Mesothelial cell of epicardium (in vitro differentiated cells): ENCODE results near the gene VAV3. TPM values are rescaled to one million over a fixed set of nuclear protein-coding genes. Genes with fewer than 3 reads are reported as not detected.
"Not testable (repeated sequence)": the region's sequence is repeated elsewhere in the genome, so short reads cannot be mapped to it uniquely, and the experiment has no call there.

Source experiments
- DNase-seq, 2 experiments: peaks; one replicate each; pipeline ENCODE4 v3.0.0; 2021; ENCODE audit warnings: low spot score in 2 of 2; ENCODE audit not compliant: unreplicated experiment in 2 of 2
- H3K27ac Mint-ChIP-seq: 2 replicates; pipeline ENCODE4 v1.8.0; 2021; ENCODE audit warnings: mixed read lengths
- H3K27me3 Mint-ChIP-seq: 2 replicates; pipeline ENCODE4 v1.8.0; 2021; ENCODE audit warnings: low read depth, mixed read lengths
- H3K36me3 Mint-ChIP-seq: 2 replicates; pipeline ENCODE4 v1.8.0; 2021; ENCODE audit warnings: mixed read lengths
- H3K4me1 Mint-ChIP-seq: 2 replicates; pipeline ENCODE4 v1.8.0; 2021; ENCODE audit warnings: mixed read lengths
- H3K4me3 Mint-ChIP-seq: 2 replicates; pipeline ENCODE4 v1.8.0; 2021; ENCODE audit warnings: mild to moderate bottlenecking, moderate library complexity, mixed read lengths
- H3K9me3 Mint-ChIP-seq: 2 replicates; pipeline ENCODE4 v1.8.0; 2021; ENCODE audit warnings: mixed read lengths
- total RNA-seq: library from RNA; stranded (reverse); gene quantifications from 3 replicates; pipeline ENCODE4 v1.2.1, GENCODE V29; 2021
- TF ChIP-seq, protein P1 (sequence below): fragments of 200-600 bp; sonication (generic); IDR thresholded peaks from one replicate; pipeline ENCODE4 v1.5.0; 2021; ENCODE audit warnings: antibody characterized with exemption; ENCODE audit not compliant: unreplicated experiment

VAV3 gene
- total RNA-seq, 1 donor from 2014 or later: 3.2 TPM

- TF ChIP-seq, protein P1, sequence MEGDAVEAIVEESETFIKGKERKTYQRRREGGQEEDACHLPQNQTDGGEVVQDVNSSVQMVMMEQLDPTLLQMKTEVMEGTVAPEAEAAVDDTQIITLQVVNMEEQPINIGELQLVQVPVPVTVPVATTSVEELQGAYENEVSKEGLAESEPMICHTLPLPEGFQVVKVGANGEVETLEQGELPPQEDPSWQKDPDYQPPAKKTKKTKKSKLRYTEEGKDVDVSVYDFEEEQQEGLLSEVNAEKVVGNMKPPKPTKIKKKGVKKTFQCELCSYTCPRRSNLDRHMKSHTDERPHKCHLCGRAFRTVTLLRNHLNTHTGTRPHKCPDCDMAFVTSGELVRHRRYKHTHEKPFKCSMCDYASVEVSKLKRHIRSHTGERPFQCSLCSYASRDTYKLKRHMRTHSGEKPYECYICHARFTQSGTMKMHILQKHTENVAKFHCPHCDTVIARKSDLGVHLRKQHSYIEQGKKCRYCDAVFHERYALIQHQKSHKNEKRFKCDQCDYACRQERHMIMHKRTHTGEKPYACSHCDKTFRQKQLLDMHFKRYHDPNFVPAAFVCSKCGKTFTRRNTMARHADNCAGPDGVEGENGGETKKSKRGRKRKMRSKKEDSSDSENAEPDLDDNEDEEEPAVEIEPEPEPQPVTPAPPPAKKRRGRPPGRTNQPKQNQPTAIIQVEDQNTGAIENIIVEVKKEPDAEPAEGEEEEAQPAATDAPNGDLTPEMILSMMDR: no peak
- Mint-ChIP-seq H3K27me3 (peaks cover 2% of the 10 kb centered on the region), H3K36me3 (no peaks in the 10 kb centered on the region), H3K4me3 (no peak overlapping the region), H3K4me1 (no peaks in the 10 kb centered on the region), H3K9me3 (peaks cover 5% of the 10 kb centered on the region), H3K27ac (no peak overlapping the region)
- no peak for DNase-seq
Observed at GRCh38 chr1:107710005-107710404, 255.0 kb downstream of the VAV3 start.

DNA sequence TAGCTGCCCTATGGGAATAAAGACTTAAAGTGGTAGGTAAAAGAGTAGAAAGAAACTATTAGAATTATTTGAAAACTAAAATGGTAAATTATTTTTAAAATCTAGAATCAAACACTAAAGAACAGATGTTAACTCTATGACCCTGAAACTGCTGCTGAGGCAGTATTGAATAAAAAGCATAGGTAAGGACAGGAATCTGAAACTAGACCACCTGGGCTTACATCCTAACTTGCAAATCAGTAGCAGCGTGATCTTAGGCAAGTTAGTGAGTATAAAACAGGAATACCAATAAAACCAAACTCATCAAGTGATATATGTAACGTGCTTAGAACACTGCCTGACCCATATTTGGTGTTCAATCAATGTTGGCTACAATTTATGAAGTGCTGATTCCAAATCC, 257.9 kb downstream of the VAV3 start:
- TF ChIP-seq, protein P1: no peak
- peaks cover 2% of the 10 kb centered on the region for H3K27me3 Mint-ChIP-seq
- H3K9me3 Mint-ChIP-seq: peaks cover 6% of the 10 kb centered on the region
- peaks cover 4% of the 10 kb centered on the region for H3K4me1 Mint-ChIP-seq
- no peak for DNase-seq
- no peaks in the 10 kb centered on the region for H3K36me3 Mint-ChIP-seq
- no peak overlapping the region for H3K4me3 Mint-ChIP-seq
- no peak overlapping the region for H3K27ac Mint-ChIP-seq

DNA sequence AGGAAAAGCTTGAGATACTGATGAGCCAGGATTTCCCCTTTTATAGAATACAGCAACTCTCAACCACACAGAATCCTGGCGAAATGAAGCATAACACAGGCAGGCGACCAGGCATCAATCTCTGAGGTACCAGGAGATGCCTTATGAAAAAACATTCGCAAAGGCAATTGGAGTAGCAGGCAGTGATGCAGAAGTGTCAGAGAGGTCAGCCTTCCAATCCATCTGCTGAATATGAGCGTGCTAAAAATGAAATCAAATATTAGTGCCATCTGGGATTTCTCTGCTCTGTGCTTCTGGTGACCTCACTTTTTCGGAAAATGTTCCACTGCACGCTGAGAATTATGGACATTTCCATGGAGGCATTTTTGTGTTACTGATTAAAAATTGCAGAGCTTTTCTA, 258.8 kb downstream of the VAV3 start:
- H3K27me3 Mint-ChIP-seq: peaks cover 2% of the 10 kb centered on the region
- H3K36me3 Mint-ChIP-seq: no peaks in the 10 kb centered on the region
- peaks cover 12% of the 10 kb centered on the region for H3K9me3 Mint-ChIP-seq
- H3K4me3 Mint-ChIP-seq: no peak overlapping the region
- DNase-seq: no peak
- peaks cover 4% of the 10 kb centered on the region for H3K4me1 Mint-ChIP-seq
- no peak overlapping the region for H3K27ac Mint-ChIP-seq
- TF ChIP-seq, protein P1: no peak

DNA sequence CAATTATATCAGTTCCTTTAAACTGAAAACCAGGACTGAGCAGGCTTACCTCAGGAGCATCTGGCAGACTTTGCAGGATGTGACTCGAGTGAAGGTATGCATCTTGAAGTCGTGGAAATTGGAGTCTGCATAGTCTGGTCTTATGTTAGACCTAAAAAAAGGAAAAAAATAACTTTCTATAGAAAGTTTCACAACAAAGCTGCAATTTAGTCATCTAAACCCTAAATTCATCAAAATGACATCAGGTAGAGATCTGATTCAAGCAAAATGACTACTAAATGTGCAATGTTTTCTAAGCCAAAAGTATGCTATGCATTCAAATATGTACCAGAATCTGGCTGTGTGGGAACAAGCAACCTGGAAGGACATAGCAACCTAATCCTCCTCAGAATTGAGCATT, 260.1 kb downstream of the VAV3 start:
- H3K27me3 Mint-ChIP-seq: peaks cover 2% of the 10 kb centered on the region
- DNase-seq: no peak
- H3K36me3 Mint-ChIP-seq: no peaks in the 10 kb centered on the region
- peaks cover 8% of the 10 kb centered on the region for H3K9me3 Mint-ChIP-seq
- no peak overlapping the region for H3K4me3 Mint-ChIP-seq
- TF ChIP-seq, protein P1: no peak
- H3K4me1 Mint-ChIP-seq: peaks cover 4% of the 10 kb centered on the region
- H3K27ac Mint-ChIP-seq: no peak overlapping the region

GRCh38 chr1:107702946-107703571, 261.9 kb downstream of the VAV3 start:
- TF ChIP-seq, protein P1: no peak
- Mint-ChIP-seq H3K4me3 (no peak overlapping the region), H3K36me3 (no peaks in the 10 kb centered on the region), H3K4me1 (peaks cover 4% of the 10 kb centered on the region), H3K27ac (no peak overlapping the region), H3K9me3 (peaks cover 8% of the 10 kb centered on the region), H3K27me3 (peaks cover 2% of the 10 kb centered on the region)
- DNase-seq: no peak

GRCh38 chr1:107700651-107701050, 264.3 kb downstream of the VAV3 start:
- H3K4me3 Mint-ChIP-seq, H3K27ac Mint-ChIP-seq, H3K36me3 Mint-ChIP-seq, H3K4me1 Mint-ChIP-seq, DNase-seq, H3K9me3 Mint-ChIP-seq, H3K27me3 Mint-ChIP-seq: not testable (repeated sequence)
